Glutamatergic neuron (in vitro differentiated cells): ENCODE measurements around the gene RPS19. TPM values are rescaled to one million over a fixed set of nuclear protein-coding genes. Genes with fewer than 3 reads are reported as not detected.

Experiments used
- DNase-seq: peaks from one replicate; pipeline ENCODE4 v3.0.0; 2022
- H3K27ac Mint-ChIP-seq: one replicate; pipeline ENCODE4 v1.8.0; 2020; ENCODE audit warnings: mild to moderate bottlenecking, mixed read lengths, inconsistent platforms; ENCODE audit not compliant: unreplicated experiment
- H3K27me3 Mint-ChIP-seq: one replicate; pipeline ENCODE4 v1.8.0; 2020; ENCODE audit warnings: mild to moderate bottlenecking, moderate library complexity, mixed read lengths, inconsistent platforms; ENCODE audit not compliant: unreplicated experiment
- H3K36me3 Mint-ChIP-seq: one replicate; pipeline ENCODE4 v1.8.0; 2020; ENCODE audit warnings: mild to moderate bottlenecking, mixed read lengths, inconsistent platforms; ENCODE audit not compliant: unreplicated experiment
- H3K4me1 Mint-ChIP-seq: one replicate; pipeline ENCODE4 v1.8.0; 2020; ENCODE audit warnings: mild to moderate bottlenecking, low read depth, mixed read lengths, inconsistent platforms; ENCODE audit not compliant: unreplicated experiment
- H3K4me3 Mint-ChIP-seq: one replicate; pipeline ENCODE4 v1.8.0; 2020; ENCODE audit warnings: mild to moderate bottlenecking, mixed read lengths, inconsistent platforms; ENCODE audit not compliant: unreplicated experiment
- H3K9me3 Mint-ChIP-seq: one replicate; pipeline ENCODE4 v1.8.0; 2020; ENCODE audit warnings: mild to moderate bottlenecking, moderate library complexity, mixed read lengths, inconsistent platforms; ENCODE audit not compliant: unreplicated experiment
- total RNA-seq: library from RNA; stranded (reverse); fragmentation: NEBNext Ultra II Directional; extraction: Animal tissue kit (Norgen Biotek cat#: 25700); gene quantifications from one replicate; pipeline ENCODE4 v1.2.1, GENCODE V29; 2021; ENCODE audit not compliant: unreplicated experiment
- TF ChIP-seq, protein P1 (sequence below): fragments of 200-600 bp; sonication (generic); IDR thresholded peaks from one replicate; pipeline ENCODE4 v1.5.0; 2021; ENCODE audit not compliant: partially characterized antibody, unreplicated experiment

RPS19 gene
- total RNA-seq, 1 donor from 2014 or later = 1,637 TPM

DNA sequence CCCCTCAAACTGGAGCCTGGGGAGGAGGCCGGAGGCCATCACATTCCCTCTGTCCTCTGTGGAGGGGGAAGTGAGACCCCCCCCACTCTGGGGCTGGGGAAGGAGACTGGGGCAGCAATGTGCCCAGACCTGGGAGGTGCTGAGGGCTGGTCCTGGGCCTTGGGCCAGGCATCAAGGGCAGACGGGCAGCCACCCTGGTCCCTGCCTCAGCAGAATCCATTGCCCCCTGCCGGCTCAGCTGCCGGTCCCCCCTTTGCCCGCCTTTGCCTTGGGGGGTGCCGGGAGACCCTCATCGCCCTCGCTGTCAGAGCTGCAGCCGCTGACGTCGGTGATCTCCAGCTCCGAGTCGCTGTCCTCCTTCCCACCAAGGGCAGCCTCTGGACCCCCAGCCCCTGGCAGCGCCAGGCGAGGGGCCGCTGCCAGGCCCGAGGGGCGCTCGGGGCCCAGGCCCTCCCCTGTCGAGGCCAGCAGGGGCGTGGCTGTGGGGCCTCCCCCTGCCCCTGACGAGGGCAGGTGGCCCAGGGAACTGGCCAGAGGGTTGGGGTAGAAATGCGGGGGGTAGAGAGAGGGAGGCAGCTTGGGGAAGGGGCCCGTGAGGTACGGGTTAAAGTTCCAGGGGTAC is 48.0 kb downstream of the RPS19 start:
- Mint-ChIP-seq H3K27ac (no peak overlapping the region), H3K4me1 (peaks cover 21% of the 10 kb centered on the region), H3K4me3 (no peak overlapping the region), H3K9me3 (peaks cover 11% of the 10 kb centered on the region), H3K27me3 (peaks cover 19% of the 10 kb centered on the region), H3K36me3 (no peaks in the 10 kb centered on the region)
- no peak for DNase-seq
- TF ChIP-seq, protein P1, sequence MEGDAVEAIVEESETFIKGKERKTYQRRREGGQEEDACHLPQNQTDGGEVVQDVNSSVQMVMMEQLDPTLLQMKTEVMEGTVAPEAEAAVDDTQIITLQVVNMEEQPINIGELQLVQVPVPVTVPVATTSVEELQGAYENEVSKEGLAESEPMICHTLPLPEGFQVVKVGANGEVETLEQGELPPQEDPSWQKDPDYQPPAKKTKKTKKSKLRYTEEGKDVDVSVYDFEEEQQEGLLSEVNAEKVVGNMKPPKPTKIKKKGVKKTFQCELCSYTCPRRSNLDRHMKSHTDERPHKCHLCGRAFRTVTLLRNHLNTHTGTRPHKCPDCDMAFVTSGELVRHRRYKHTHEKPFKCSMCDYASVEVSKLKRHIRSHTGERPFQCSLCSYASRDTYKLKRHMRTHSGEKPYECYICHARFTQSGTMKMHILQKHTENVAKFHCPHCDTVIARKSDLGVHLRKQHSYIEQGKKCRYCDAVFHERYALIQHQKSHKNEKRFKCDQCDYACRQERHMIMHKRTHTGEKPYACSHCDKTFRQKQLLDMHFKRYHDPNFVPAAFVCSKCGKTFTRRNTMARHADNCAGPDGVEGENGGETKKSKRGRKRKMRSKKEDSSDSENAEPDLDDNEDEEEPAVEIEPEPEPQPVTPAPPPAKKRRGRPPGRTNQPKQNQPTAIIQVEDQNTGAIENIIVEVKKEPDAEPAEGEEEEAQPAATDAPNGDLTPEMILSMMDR = no peak

DNA sequence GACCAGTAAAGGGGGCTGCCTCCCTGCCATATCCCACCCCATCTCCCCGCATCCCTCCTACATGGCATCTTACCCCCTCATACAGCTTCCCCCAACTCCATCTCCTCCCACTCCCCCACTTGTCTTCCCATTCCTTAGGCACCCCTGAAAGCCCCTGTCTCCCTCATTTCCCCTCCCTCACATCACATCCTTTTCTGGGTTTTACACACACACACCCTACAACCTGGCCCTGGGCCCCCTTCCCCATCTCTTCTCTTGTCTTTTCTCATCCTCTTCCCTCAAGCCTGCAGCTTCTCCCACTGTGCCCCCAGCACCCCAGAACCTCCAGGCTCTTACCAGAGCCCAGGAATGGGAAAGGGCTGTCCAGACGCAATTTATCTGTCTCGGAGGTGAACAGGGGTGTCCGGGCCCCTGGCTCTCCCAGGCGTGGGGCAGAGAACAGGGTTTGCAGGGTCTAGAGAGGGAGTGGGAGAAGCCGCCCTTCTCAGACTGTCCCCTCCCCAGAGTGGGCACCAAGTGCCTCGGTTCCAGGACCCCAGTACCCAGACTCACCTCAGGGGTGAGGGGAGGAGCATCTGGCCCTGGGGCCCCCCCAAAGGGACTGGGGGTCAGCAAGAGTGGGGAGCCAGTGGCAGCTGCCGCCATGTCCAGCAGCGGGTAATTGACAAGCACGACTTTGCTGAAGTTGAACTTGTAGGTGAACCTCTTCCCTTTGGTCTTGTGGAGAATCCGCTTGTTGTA is 48.8 kb downstream of the RPS19 start:
- no peak for DNase-seq
- Mint-ChIP-seq H3K9me3 (peaks cover 11% of the 10 kb centered on the region), H3K4me3 (no peak overlapping the region), H3K4me1 (peaks cover 24% of the 10 kb centered on the region), H3K27me3 (peaks cover 24% of the 10 kb centered on the region), H3K36me3 (no peaks in the 10 kb centered on the region), H3K27ac (no peak overlapping the region)
- TF ChIP-seq, protein P1 = no peak

DNA sequence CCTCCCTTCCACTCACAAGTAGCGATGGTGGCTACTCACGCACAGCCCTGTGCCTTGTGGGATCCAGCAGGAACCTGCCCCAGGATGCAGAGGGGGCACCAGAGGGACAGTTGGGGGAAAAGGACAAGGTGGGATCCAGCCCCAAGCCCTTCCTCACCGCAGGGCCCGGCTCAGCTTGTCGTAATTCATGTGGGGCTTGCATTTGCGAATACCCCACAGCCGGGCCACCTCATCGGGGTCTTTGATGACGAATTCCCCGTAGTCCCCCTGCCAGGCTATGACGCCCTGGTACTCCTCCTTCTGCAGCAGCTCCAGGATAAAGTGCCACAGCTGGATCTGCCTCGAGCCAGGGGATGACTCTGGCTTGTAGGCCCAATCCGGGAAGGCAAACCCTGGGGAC is 49.7 kb downstream of the RPS19 start:
- Mint-ChIP-seq H3K4me3 (no peak overlapping the region), H3K27me3 (peaks cover 29% of the 10 kb centered on the region), H3K4me1 (peaks cover 28% of the 10 kb centered on the region), H3K36me3 (no peaks in the 10 kb centered on the region), H3K9me3 (peaks cover 13% of the 10 kb centered on the region), H3K27ac (no peak overlapping the region)
- no peak for DNase-seq
- TF ChIP-seq, protein P1 = no peak

DNA sequence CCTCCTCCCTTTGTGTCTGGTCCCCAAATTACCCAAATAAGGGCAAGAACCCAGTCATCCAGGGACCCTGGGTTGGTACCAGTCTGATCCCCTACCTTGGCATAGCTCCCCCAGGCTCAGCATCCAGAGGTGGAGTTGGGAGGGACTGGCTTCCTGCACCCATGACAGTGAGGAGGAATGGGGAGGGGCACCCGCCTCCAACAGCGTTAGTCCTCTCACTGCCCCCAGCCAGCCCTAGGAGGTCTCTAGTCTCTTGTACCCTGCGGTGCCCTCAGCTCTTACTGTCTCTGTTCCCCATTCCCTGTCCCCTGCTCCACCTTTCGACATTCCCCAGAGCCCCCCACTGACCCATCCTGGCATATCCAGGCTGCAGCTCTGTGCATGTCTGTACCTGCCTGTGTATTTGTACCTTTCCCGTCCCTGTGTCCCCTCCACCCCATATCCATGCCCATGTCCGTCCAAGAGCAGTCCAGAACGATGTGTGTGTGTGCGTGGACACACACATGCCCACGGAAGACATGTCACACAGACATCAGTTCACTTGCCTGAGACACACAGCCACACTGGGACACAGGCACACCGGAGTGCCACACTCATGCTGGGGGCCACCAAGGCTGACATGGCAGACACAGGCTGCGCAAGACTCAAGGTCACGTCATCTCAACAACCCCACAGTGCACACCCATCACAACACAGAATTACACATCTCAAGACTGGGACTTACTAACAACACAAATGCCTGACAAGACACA is 50.4 kb downstream of the RPS19 start:
- peaks cover 27% of the 10 kb centered on the region for H3K27me3 Mint-ChIP-seq
- H3K4me1 Mint-ChIP-seq = peaks cover 28% of the 10 kb centered on the region
- no peak overlapping the region for H3K27ac Mint-ChIP-seq
- no peaks in the 10 kb centered on the region for H3K36me3 Mint-ChIP-seq
- TF ChIP-seq, protein P1 = no peak
- no peak for DNase-seq
- no peak overlapping the region for H3K4me3 Mint-ChIP-seq
- H3K9me3 Mint-ChIP-seq = peaks cover 13% of the 10 kb centered on the region
